GM13977 (cell line): ENCODE results near the gene PDE6A.

ENCODE experiments used
- DNase-seq: peaks from one replicate; pipeline ENCODE4 v3.0.0; 2012; ENCODE audit warnings: low spot score
- CTCF ChIP-seq: IDR thresholded peaks from 2 replicates; pipeline ENCODE4 v1.5.1; 2012; ENCODE audit warnings: mild to moderate bottlenecking, control low read depth; ENCODE audit not compliant: insufficient read depth; ENCODE audit errors: extremely low read depth, missing control alignments
- in situ Hi-C: fragments of 300-500 bp; cut with MboI; formaldehyde crosslinking; loops from one replicate; pipeline ENCODE4 v1.12.0; 2022; ENCODE audit warnings: low sequenced_read_pairs, low pct_unique_long_range_greater_than_20kb, mixed read lengths, inconsistent platforms; ENCODE audit not compliant: unreplicated experiment

Gene PDE6A

GRCh38 chr5:149911031-149911430 is 33.6 kb downstream of the PDE6A start:
- no peak for DNase-seq
- TF ChIP-seq CTCF: no peak

GRCh38 chr5:149907828-149908227 is 36.8 kb downstream of the PDE6A start:
- in situ Hi-C loops: no loop called here
- no peak for TF ChIP-seq CTCF
- no peak for DNase-seq

More at GRCh38 chr5:149911031-149911430, 33.6 kb downstream of the PDE6A start:
- in situ Hi-C loops: no loop called here

- DNase-seq: no peak
- no peak for TF ChIP-seq CTCF
- in situ Hi-C loops: no loop called here
These were observed 39.6 kb downstream of the PDE6A start for GRCh38 chr5:149904977-149905376.

GRCh38 chr5:149904293-149904886 is 40.2 kb downstream of the PDE6A start:
- in situ Hi-C loops: no loop called here
- no peak for DNase-seq
- no peak for TF ChIP-seq CTCF

- in situ Hi-C loops: no loop called here
- no peak for TF ChIP-seq CTCF
These were observed 41.2 kb downstream of the PDE6A start for GRCh38 chr5:149903404-149903803.

GRCh38 chr5:149902177-149902576 is 42.4 kb downstream of the PDE6A start:
- in situ Hi-C loops: no loop called here
- no peak for DNase-seq
- no peak for TF ChIP-seq CTCF

More at GRCh38 chr5:149903404-149903803, 41.2 kb downstream of the PDE6A start:
- no peak for DNase-seq
